Measurements from ENCODE around the gene EPN2. TPM values are rescaled to one million over a fixed set of nuclear protein-coding genes. Genes with fewer than 3 reads are reported as not detected.

The EPN2 gene
- polyA plus RNA-seq, 1 donor: 24.2 TPM

DNA sequence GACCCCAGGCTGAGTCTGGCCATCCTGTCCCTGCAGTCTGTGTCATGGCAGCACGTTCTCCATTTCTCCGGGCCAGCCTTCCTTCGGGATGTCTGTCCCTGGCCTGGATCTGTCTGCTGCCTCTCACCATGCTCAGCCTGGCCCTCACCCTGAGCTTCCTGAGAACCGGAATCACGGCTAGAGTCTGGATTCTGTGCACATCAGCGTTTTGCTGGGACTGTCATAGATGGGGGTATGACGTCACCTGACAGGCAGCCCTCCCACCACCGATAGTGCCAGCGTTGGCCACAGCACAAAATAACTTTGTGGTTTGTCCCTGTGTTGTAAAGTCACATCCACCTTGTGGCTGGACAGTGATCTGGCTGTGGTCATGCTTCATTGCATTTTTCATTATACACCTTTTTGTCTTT, 66.2 kb downstream of the EPN2 start:
- Histone ChIP-seq H3K27ac (ENCODE audit: low read length) (no peak overlapping the region), H3K36me3 (ENCODE audit: control insufficient read depth, insufficient read depth, low read length) (peaks cover 12% of the 10 kb centered on the region), H3K27me3 (ENCODE audit: control insufficient read depth, insufficient read depth, low read length) (no peaks in the 10 kb centered on the region), H3K4me3 (ENCODE audit: low read length) (no peak overlapping the region), H3K4me1 (ENCODE audit: control insufficient read depth, insufficient read depth, low read length) (peaks cover 8% of the 10 kb centered on the region), H3K9me3 (ENCODE audit: control insufficient read depth, low read depth, low read length) (no peaks in the 10 kb centered on the region)
- no CpG with 5 or more reads among the region's 9 CpGs for WGBS (ENCODE audit: insufficient coverage, low lambda C conversion rate)
- DNase-seq: no peak

DNA sequence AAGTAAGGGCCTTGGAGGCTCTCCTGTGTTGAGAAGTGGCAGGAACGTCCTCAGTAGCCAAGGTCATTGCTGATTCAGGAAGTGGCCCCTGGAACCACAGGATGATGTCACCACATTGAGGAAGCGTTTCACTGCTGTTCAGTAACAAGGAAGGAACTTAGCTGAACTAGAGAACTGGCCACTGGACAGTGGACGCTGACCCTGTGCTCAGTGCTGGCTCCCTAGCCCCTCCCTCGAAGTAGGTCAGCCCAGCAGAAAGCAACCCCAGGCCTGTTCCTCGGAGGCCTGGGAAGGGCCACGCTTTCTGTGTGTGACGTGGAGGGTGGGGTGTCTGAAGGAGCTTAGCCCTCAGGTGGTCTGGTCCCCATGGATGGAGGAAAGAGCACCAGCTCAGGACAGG, 67.0 kb downstream of the EPN2 start:
- Histone ChIP-seq H3K9me3 (ENCODE audit: control insufficient read depth, low read depth, low read length) (no peaks in the 10 kb centered on the region), H3K4me3 (ENCODE audit: low read length) (no peak overlapping the region), H3K27me3 (ENCODE audit: control insufficient read depth, insufficient read depth, low read length) (no peaks in the 10 kb centered on the region), H3K27ac (ENCODE audit: low read length) (peak overlapping the region; percentile 7), H3K36me3 (ENCODE audit: control insufficient read depth, insufficient read depth, low read length) (peaks cover 12% of the 10 kb centered on the region), H3K4me1 (ENCODE audit: control insufficient read depth, insufficient read depth, low read length) (peaks cover 8% of the 10 kb centered on the region)
- no CpG with 5 or more reads among the region's 7 CpGs for WGBS (ENCODE audit: insufficient coverage, low lambda C conversion rate)
- DNase-seq: peak; percentile 55 to 67

DNA sequence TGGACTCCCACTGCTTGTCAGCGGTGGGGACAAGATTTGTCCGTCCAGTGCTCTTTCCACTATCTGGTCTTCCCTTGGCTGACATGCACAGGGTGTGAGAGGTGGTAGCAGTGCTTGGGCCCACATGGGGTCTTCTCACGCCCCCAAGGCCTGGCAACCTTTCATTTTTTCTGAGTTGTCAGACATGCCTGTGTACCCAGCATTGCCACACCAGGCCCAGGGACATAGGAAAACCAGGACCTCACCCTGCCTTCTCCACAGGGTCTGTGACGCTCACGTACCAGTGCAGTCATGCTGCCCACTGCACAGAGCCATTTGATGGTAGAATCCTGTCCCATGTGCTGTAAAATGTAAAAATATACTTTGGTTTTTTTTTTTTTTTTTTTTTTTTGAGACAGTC, 67.6 kb downstream of the EPN2 start:
- Histone ChIP-seq H3K36me3 (ENCODE audit: control insufficient read depth, insufficient read depth, low read length) (peaks cover 11% of the 10 kb centered on the region), H3K9me3 (ENCODE audit: control insufficient read depth, low read depth, low read length) (no peaks in the 10 kb centered on the region), H3K27ac (ENCODE audit: low read length) (peak overlapping the region; percentile 7), H3K27me3 (ENCODE audit: control insufficient read depth, insufficient read depth, low read length) (no peaks in the 10 kb centered on the region), H3K4me1 (ENCODE audit: control insufficient read depth, insufficient read depth, low read length) (peaks cover 8% of the 10 kb centered on the region), H3K4me3 (ENCODE audit: low read length) (no peak overlapping the region)
- WGBS (ENCODE audit: insufficient coverage, low lambda C conversion rate): no CpG with 5 or more reads among the region's 5 CpGs
- no peak for DNase-seq

DNA sequence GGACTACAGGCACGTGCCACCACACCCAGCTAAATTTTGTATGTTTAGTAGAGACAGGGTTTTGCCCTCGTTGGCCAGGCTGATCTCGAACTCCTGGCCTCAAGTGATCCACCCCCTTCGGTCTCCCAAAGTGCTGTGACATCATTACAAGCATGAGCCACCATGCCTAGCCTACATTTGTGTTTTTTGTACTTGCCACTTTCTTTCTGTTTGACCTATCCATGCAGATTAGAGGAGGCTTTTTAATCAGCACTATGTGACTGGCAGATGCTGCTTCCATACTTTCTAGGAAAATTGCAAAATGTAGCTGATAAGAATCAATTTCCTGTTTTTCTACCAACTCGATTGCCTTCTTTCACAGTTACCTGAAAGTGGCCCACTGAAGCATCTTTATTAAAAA, 68.1 kb downstream of the EPN2 start:
- H3K27ac ChIP-seq (ENCODE audit: low read length): no peak overlapping the region
- H3K9me3 ChIP-seq (ENCODE audit: control insufficient read depth, low read depth, low read length): no peaks in the 10 kb centered on the region
- H3K36me3 ChIP-seq (ENCODE audit: control insufficient read depth, insufficient read depth, low read length): peaks cover 16% of the 10 kb centered on the region
- no peaks in the 10 kb centered on the region for H3K27me3 ChIP-seq (ENCODE audit: control insufficient read depth, insufficient read depth, low read length)
- H3K4me3 ChIP-seq (ENCODE audit: low read length): no peak overlapping the region
- 90% methylated on average over 2 of the region's 5 CpGs for WGBS (ENCODE audit: insufficient coverage, low lambda C conversion rate)
- peaks cover 8% of the 10 kb centered on the region for H3K4me1 ChIP-seq (ENCODE audit: control insufficient read depth, insufficient read depth, low read length)
- DNase-seq: no peak

DNA sequence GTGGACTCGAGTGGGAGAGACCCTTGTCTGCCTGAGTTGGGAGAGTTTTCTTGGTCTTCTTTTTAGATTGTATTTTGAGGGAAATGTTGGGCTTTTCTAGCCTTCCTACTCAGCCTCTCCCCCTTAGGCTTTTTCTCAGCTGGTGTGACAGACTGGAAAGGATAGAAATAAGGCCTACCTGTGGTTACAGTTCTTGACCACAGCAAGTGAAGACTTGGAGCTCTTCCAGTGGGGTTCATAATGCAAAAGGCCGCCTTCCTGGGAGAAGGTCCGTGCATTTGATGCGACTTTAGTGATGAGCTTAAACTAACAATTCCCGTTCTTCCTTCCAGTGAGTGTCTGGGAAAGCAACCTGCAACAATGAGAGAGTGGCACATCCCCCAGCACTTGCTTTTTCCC, 68.6 kb downstream of the EPN2 start:
- H3K4me3 ChIP-seq (ENCODE audit: low read length): no peak overlapping the region
- no peak for DNase-seq
- no CpG with 5 or more reads among the region's 5 CpGs for WGBS (ENCODE audit: insufficient coverage, low lambda C conversion rate)
- no peak overlapping the region for H3K27ac ChIP-seq (ENCODE audit: low read length)
- peaks cover 16% of the 10 kb centered on the region for H3K36me3 ChIP-seq (ENCODE audit: control insufficient read depth, insufficient read depth, low read length)
- peaks cover 8% of the 10 kb centered on the region for H3K4me1 ChIP-seq (ENCODE audit: control insufficient read depth, insufficient read depth, low read length)
- no peaks in the 10 kb centered on the region for H3K27me3 ChIP-seq (ENCODE audit: control insufficient read depth, insufficient read depth, low read length)
- no peaks in the 10 kb centered on the region for H3K9me3 ChIP-seq (ENCODE audit: control insufficient read depth, low read depth, low read length)

DNA sequence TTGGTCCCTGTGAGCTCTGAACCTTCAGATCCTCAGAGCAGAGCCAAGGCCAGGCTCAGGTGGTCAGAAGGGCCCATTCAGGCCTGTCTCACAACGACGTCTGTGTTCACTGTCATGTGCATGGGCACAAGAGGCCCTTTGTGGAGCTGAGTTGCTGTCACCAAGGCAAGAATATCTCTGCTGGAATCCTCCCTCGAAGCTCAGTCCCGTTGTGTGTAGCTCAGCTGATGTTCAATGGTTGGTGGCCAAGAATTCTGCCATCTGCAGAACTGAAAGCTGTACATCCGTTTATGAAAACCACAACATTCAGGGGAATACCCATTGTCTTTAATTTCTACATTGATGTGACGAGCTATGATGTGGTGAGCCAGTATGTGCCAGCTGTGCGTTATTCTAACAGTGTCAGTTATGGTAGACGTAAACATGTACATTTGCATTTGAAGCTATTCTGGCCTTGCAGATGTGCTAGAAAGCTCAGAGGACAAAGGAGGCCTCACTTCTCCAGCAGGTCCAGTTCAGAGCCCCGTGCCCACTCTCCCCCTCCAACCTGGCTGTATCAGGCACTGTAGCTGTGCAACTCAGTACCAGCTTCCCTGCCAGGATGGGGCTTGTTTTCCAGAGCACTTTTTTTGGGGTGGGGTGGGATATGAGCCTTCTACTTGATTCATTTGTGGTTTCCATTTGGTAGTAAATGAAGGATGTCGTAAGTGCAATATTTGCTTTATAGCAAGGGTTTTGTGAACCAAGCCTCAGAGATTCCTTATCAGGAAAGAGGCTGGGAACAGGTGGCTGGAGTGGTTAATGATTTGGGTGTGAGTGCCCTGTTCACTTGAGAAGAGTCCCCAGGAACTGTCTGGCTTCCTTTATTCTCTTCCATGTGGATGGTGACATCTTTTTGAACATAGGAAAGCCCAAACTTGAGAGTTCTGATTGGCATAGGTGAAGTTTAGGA, 69.3 kb downstream of the EPN2 start:
- H3K4me1 ChIP-seq (ENCODE audit: control insufficient read depth, insufficient read depth, low read length): peaks cover 8% of the 10 kb centered on the region
- H3K9me3 ChIP-seq (ENCODE audit: control insufficient read depth, low read depth, low read length): no peaks in the 10 kb centered on the region
- no CpG with 5 or more reads among the region's 10 CpGs for WGBS (ENCODE audit: insufficient coverage, low lambda C conversion rate)
- DNase-seq: peak in 1 of 2 donors; percentile 28
- no peak overlapping the region for H3K4me3 ChIP-seq (ENCODE audit: low read length)
- peaks cover 17% of the 10 kb centered on the region for H3K36me3 ChIP-seq (ENCODE audit: control insufficient read depth, insufficient read depth, low read length)
- H3K27ac ChIP-seq (ENCODE audit: low read length): no peak overlapping the region
- H3K27me3 ChIP-seq (ENCODE audit: control insufficient read depth, insufficient read depth, low read length): no peaks in the 10 kb centered on the region

DNA sequence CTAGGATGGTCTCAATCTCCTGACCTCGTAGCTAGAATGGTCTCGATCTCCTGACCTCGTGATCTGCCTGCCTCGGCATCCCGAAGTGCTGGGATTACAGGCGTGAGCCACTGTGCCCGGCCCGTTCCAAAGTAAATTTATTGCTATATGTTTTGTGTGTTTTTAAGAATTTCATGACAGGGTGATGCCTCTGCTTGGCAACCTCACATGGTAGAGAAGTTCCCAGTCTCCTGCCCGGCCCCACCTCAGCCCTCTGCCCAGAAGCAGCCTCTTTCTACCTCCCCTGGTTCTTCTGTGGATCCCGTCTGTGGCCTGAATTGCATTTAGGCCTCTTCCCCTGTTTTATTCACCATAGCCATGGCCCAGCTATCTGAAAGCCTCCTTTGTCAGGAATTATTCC, 70.4 kb downstream of the EPN2 start:
- Histone ChIP-seq H3K4me3 (ENCODE audit: low read length) (no peak overlapping the region), H3K27ac (ENCODE audit: low read length) (no peak overlapping the region), H3K27me3 (ENCODE audit: control insufficient read depth, insufficient read depth, low read length) (no peaks in the 10 kb centered on the region), H3K4me1 (ENCODE audit: control insufficient read depth, insufficient read depth, low read length) (peaks cover 8% of the 10 kb centered on the region), H3K36me3 (ENCODE audit: control insufficient read depth, insufficient read depth, low read length) (peaks cover 27% of the 10 kb centered on the region), H3K9me3 (ENCODE audit: control insufficient read depth, low read depth, low read length) (no peaks in the 10 kb centered on the region)
- WGBS (ENCODE audit: insufficient coverage, low lambda C conversion rate): 92% methylated on average over 2 of the region's 10 CpGs
- DNase-seq: no peak

DNA sequence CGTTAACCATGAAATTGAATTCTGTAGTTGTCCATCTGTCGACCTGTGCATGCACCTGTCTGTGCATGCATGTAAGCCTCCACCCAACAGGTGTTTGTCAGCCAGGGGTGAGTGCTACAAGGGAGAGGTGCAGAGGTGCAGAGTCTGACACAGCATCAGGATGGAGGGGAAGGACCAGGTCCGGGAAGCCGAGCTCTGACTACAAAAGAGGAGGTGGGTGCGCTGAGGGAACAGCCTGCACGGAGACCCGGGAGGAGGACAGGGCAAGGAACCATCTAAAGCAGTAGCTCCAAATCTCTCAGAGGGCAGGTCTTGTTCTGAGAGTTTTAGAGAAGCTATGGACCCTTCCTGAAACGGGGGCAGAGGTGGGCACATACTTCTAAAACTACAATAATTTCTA, 71.2 kb downstream of the EPN2 start:
- no CpG with 5 or more reads among the region's 8 CpGs for WGBS (ENCODE audit: insufficient coverage, low lambda C conversion rate)
- H3K4me1 ChIP-seq (ENCODE audit: control insufficient read depth, insufficient read depth, low read length): peaks cover 8% of the 10 kb centered on the region
- H3K27ac ChIP-seq (ENCODE audit: low read length): no peak overlapping the region
- no peaks in the 10 kb centered on the region for H3K9me3 ChIP-seq (ENCODE audit: control insufficient read depth, low read depth, low read length)
- DNase-seq: no peak
- no peaks in the 10 kb centered on the region for H3K27me3 ChIP-seq (ENCODE audit: control insufficient read depth, insufficient read depth, low read length)
- H3K36me3 ChIP-seq (ENCODE audit: control insufficient read depth, insufficient read depth, low read length): peaks cover 33% of the 10 kb centered on the region
- no peak overlapping the region for H3K4me3 ChIP-seq (ENCODE audit: low read length)

DNA sequence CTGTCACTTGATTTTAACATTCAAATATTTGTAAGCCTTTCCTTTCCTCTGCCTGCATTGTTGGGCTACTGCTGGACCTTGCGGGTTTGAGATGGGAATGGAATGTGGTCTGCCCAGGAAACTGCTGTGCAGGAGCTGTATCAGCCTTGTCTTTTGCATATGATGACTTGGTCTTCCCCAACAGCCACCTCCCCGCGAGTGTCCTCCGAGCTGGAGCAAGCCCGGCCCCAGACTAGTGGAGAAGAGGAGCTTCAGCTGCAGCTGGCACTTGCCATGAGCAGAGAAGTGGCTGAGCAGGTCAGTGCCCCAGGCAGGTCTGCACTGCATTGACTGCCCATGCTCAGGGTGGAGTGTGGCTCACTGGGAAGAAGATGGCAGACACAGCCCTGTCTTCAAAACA, 72.5 kb downstream of the EPN2 start:
- no peaks in the 10 kb centered on the region for H3K27me3 ChIP-seq (ENCODE audit: control insufficient read depth, insufficient read depth, low read length)

DNA sequence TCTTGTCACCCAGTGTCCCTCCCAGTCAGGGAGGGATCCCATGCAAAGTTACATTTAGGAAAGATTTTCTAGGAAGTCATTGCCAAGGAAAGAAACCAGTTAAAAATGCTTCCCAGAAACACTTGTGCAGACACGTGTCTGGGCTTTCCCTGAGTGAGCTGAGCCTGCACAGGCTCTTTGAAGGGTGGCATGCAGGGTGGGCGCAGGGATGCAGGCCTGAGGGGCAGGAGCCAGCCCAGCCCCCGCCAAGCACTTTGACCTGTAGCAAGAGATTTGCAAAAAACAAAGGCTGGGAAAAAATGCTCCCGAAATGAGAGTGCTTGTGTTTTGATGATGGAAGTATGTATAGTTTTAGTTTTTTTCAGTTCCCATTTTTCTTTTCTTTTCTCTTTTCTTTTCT, 73.0 kb downstream of the EPN2 start:
- peaks cover 38% of the 10 kb centered on the region for H3K36me3 ChIP-seq (ENCODE audit: control insufficient read depth, insufficient read depth, low read length)
- peaks cover 3% of the 10 kb centered on the region for H3K4me1 ChIP-seq (ENCODE audit: control insufficient read depth, insufficient read depth, low read length)
- no peaks in the 10 kb centered on the region for H3K9me3 ChIP-seq (ENCODE audit: control insufficient read depth, low read depth, low read length)
- H3K4me3 ChIP-seq (ENCODE audit: low read length): no peak overlapping the region
- H3K27ac ChIP-seq (ENCODE audit: low read length): no peak overlapping the region
- H3K27me3 ChIP-seq (ENCODE audit: control insufficient read depth, insufficient read depth, low read length): no peaks in the 10 kb centered on the region
- DNase-seq: no peak
- WGBS (ENCODE audit: insufficient coverage, low lambda C conversion rate): no CpG with 5 or more reads among the region's 4 CpGs

More for the DNA sequence above, 72.5 kb downstream of the EPN2 start:
- no peak overlapping the region for H3K4me3 ChIP-seq (ENCODE audit: low read length)
- H3K36me3 ChIP-seq (ENCODE audit: control insufficient read depth, insufficient read depth, low read length): peaks cover 38% of the 10 kb centered on the region
- no peaks in the 10 kb centered on the region for H3K9me3 ChIP-seq (ENCODE audit: control insufficient read depth, low read depth, low read length)
- whole genome bisulfite sequencing (ENCODE audit: insufficient coverage, low lambda C conversion rate): no CpG with 5 or more reads among the region's 5 CpGs
- no peak for DNase-seq
- H3K4me1 ChIP-seq (ENCODE audit: control insufficient read depth, insufficient read depth, low read length): peaks cover 4% of the 10 kb centered on the region
- H3K27ac ChIP-seq (ENCODE audit: low read length): no peak overlapping the region

DNA sequence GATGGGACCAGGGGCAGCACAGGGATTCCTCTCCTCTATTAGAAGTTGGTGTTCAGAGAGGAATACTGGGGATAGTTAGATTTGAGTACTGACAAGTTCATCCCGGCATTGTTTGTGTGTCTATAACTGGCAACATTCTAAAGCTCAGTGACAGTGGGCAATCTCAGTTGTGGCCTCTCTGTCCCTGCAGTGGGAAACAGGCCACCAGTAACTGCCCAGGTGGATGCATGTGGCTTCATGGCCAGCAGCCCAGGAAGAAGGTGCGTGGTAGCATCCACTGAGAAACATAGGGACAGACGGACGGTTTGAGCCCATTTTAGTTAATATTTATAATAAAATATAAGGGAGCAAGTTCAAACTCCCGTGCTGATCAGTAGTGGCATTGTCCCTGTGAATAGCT, 73.8 kb downstream of the EPN2 start:
- no CpG with 5 or more reads among the region's 5 CpGs for WGBS (ENCODE audit: insufficient coverage, low lambda C conversion rate)
- H3K4me1 ChIP-seq (ENCODE audit: control insufficient read depth, insufficient read depth, low read length): no peaks in the 10 kb centered on the region
- H3K9me3 ChIP-seq (ENCODE audit: control insufficient read depth, low read depth, low read length): no peaks in the 10 kb centered on the region
- no peaks in the 10 kb centered on the region for H3K27me3 ChIP-seq (ENCODE audit: control insufficient read depth, insufficient read depth, low read length)
- no peak overlapping the region for H3K27ac ChIP-seq (ENCODE audit: low read length)
- no peak overlapping the region for H3K4me3 ChIP-seq (ENCODE audit: low read length)
- no peak for DNase-seq
- H3K36me3 ChIP-seq (ENCODE audit: control insufficient read depth, insufficient read depth, low read length): peaks cover 38% of the 10 kb centered on the region
